Caco-2 (cell line): ENCODE data around the gene GRIA3. TPM values are rescaled to one million over a fixed set of nuclear protein-coding genes. Genes with fewer than 3 reads are reported as not detected.

Source experiments
- BruUV-seq: library from RNA; stranded (reverse); fragments of 400-500 nt; replicated peaks from 2 replicates; lab custom pipeline; 2021; lab: Mats Ljungman, UMichigan
- CTCF ChIA-PET: fragments of 300-600 bp; sonication (Branson Sonifier 250); formaldehyde crosslinking; loops from one replicate; lab custom pipeline; 2022; ENCODE audit warnings: antibody characterized with exemption; lab: Charles Lee
- POLR2A ChIA-PET: fragments of 300-600 bp; sonication (Branson Sonifier 250); formaldehyde crosslinking; loops from one replicate; lab custom pipeline; 2022; ENCODE audit warnings: antibody characterized with exemption; lab: Charles Lee
- DNase-seq, 2 experiments: peaks; one replicate each; pipeline versions ENCODE4 v3.0.0 to v3.0.0-alpha.2; 2020 to 2022
- H3K27me3 ChIP-seq: replicated peaks from 2 replicates; pipeline ENCODE4 v1.6.0; 2011; ENCODE audit warnings: low read length; ENCODE audit not compliant: control insufficient read depth, insufficient read depth
- H3K36me3 ChIP-seq: 2 replicates; pipeline ENCODE4 v1.5.1; 2011; ENCODE audit warnings: low read length; ENCODE audit not compliant: control insufficient read depth, insufficient read depth
- H3K4me1 ChIP-seq: fragments of 250-450 bp; sonication (Bioruptor Pico); 2 replicates; pipeline ENCODE4 v1.5.1; 2020; ENCODE audit warnings: mild to moderate bottlenecking
- H3K4me3 ChIP-seq: 2 replicates; pipeline ENCODE4 v1.5.1; 2011; ENCODE audit warnings: low read depth, mild to moderate bottlenecking, control low read depth, low read length
- H3K9me3 ChIP-seq: fragments of 250-450 bp; sonication (Bioruptor Pico); 2 replicates; pipeline ENCODE4 v1.5.1; 2020; ENCODE audit warnings: mild to moderate bottlenecking, moderate library complexity
- H3K27ac Mint-ChIP-seq: one replicate; pipeline ENCODE4 v1.8.0; 2022; ENCODE audit warnings: mixed read lengths; ENCODE audit not compliant: unreplicated experiment
- H3K27me3 Mint-ChIP-seq: one replicate; pipeline ENCODE4 v1.8.0; 2022; ENCODE audit warnings: mixed read lengths; ENCODE audit not compliant: insufficient read depth, unreplicated experiment
- H3K36me3 Mint-ChIP-seq: one replicate; pipeline ENCODE4 v1.8.0; 2022; ENCODE audit warnings: mild to moderate bottlenecking, mixed read lengths; ENCODE audit not compliant: insufficient read depth, unreplicated experiment
- H3K4me1 Mint-ChIP-seq: one replicate; pipeline ENCODE4 v1.8.0; 2022; ENCODE audit warnings: low read depth, mixed read lengths; ENCODE audit not compliant: unreplicated experiment
- H3K4me3 Mint-ChIP-seq: one replicate; pipeline ENCODE4 v1.8.0; 2022; ENCODE audit warnings: mild to moderate bottlenecking, moderate library complexity, mixed read lengths; ENCODE audit not compliant: unreplicated experiment
- H3K9me3 Mint-ChIP-seq: one replicate; pipeline ENCODE4 v1.8.0; 2022; ENCODE audit warnings: mixed read lengths; ENCODE audit not compliant: unreplicated experiment
- intact Hi-C: fragments of 100-400 bp; cut with micrococcal nuclease; formaldehyde crosslinking; loops from one replicate; pipeline ENCODE4 v1.10.0; 2022; ENCODE audit not compliant: unreplicated experiment
- total RNA-seq: library from RNA; stranded (reverse); gene quantifications from 2 replicates; pipeline ENCODE4 v1.2.3, GENCODE V29; 2022
- TF ChIP-seq, protein P1 (sequence below), 2 experiments: fragments of 200-600 bp in 1 of 2; IDR thresholded peaks; 1 replicate in 1 of 2; 2 replicates in 1 of 2; pipeline versions ENCODE4 v1.5.1 to v1.8.0; 2011 to 2022; ENCODE audit warnings: antibody characterized with exemption in 1 of 2, control low read depth in 1 of 2, inconsistent platforms in 1 of 2, low read depth in 1 of 2, low read length in 1 of 2, mild to moderate bottlenecking in 1 of 2, moderate library complexity in 1 of 2; ENCODE audit not compliant: insufficient read depth in 1 of 2, severe bottlenecking in 1 of 2, unreplicated experiment in 1 of 2

Gene GRIA3
- total RNA-seq, 1 experiment from 2014 or later = not detected

DNA sequence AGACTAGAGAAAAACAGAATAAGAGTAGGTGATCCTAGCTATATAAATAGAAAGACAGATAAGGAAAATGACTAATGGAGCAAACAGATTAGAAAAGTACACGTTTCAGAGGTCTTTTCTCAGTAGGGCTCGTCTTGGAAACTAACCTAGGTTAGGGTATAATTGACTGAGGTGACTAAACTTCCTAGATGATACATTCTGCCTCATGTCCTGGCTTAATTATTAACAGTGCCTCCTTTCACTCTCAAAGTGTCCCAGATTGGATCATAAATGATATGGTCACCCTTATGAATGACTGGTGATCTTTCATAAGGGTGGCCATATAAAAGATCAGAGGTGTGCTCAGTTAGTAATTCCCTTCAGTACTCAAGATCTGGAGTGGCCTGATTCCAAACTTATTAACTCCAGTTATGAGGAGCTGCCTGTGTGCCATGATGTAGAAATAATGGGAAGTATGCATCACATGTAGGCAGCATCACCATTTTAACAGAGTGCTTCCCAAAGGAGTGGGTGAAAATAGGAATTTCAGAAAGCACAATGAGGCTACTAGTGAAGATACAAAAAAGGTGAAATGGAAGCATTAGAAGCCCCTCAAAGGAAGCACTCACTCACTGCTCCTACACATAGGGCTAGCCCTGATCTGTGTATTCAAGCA is 14.7 kb upstream of the GRIA3 start:
- no peaks in the 10 kb centered on the region for H3K27me3 ChIP-seq
- no peak for DNase-seq
- H3K4me1 ChIP-seq = peaks cover 10% of the 10 kb centered on the region
- peaks cover 9% of the 10 kb centered on the region for H3K4me1 Mint-ChIP-seq
- ChIA-PET CTCF (no interaction called here), POLR2A (no interaction called here)
- TF ChIP-seq, protein P1, sequence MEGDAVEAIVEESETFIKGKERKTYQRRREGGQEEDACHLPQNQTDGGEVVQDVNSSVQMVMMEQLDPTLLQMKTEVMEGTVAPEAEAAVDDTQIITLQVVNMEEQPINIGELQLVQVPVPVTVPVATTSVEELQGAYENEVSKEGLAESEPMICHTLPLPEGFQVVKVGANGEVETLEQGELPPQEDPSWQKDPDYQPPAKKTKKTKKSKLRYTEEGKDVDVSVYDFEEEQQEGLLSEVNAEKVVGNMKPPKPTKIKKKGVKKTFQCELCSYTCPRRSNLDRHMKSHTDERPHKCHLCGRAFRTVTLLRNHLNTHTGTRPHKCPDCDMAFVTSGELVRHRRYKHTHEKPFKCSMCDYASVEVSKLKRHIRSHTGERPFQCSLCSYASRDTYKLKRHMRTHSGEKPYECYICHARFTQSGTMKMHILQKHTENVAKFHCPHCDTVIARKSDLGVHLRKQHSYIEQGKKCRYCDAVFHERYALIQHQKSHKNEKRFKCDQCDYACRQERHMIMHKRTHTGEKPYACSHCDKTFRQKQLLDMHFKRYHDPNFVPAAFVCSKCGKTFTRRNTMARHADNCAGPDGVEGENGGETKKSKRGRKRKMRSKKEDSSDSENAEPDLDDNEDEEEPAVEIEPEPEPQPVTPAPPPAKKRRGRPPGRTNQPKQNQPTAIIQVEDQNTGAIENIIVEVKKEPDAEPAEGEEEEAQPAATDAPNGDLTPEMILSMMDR (IDR thresholded peaks at IDR 0.05; ENCODE audit: insufficient read depth in 1 of 2, low read depth in 1 of 2, low read length in 1 of 2, severe bottlenecking in 1 of 2, unreplicated experiment in 1 of 2) = no peak
- no peak overlapping the region for H3K4me3 ChIP-seq
- H3K9me3 Mint-ChIP-seq = peaks cover 17% of the 10 kb centered on the region
- no peak overlapping the region for H3K4me3 Mint-ChIP-seq
- H3K9me3 ChIP-seq = no peaks in the 10 kb centered on the region
- H3K27me3 Mint-ChIP-seq = peaks cover 14% of the 10 kb centered on the region
- intact Hi-C loops = no loop called here
- no peaks in the 10 kb centered on the region for H3K36me3 ChIP-seq
- no peaks in the 10 kb centered on the region for H3K36me3 Mint-ChIP-seq
- BruUV-seq = no TSS peak
- H3K27ac Mint-ChIP-seq = no peak overlapping the region

DNA sequence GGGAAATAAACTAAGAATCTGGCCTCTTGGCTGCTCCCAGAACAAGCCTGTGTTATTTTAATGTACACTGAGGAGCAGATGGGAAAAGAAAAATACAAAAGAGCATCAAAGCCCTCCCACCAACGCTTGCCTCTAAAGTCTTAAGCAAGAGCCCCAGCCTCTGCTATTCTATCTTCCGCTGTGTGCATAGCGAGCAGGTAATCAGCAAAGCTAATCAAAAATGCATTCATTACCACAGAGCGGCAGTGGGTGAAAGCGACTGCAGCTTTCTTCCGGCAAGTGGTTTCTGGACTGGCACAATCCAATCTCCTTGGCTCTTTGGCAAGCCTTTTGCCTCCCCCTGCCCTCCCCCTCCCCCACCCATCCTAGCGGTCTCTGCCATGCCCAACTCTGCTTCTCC is 13.5 kb upstream of the GRIA3 start:
- no TSS peak for BruUV-seq
- TF ChIP-seq, protein P1 (IDR thresholded peaks at IDR 0.05; ENCODE audit: insufficient read depth in 1 of 2, low read depth in 1 of 2, low read length in 1 of 2, severe bottlenecking in 1 of 2, unreplicated experiment in 1 of 2) = no peak
- no peaks in the 10 kb centered on the region for H3K9me3 ChIP-seq
- no peaks in the 10 kb centered on the region for H3K27me3 ChIP-seq
- Mint-ChIP-seq H3K36me3 (no peaks in the 10 kb centered on the region), H3K4me1 (peaks cover 9% of the 10 kb centered on the region), H3K27me3 (peaks cover 9% of the 10 kb centered on the region), H3K27ac (no peak overlapping the region), H3K9me3 (peaks cover 17% of the 10 kb centered on the region), H3K4me3 (no peak overlapping the region)
- intact Hi-C loops = loop anchor here (10.0 kb wide), 1 partner anchor 254 kb away; no protein-coding TSS in a partner anchor
- no peak for DNase-seq
- H3K36me3 ChIP-seq = no peaks in the 10 kb centered on the region
- no peak overlapping the region for H3K4me3 ChIP-seq
- H3K4me1 ChIP-seq = peaks cover 10% of the 10 kb centered on the region
- ChIA-PET POLR2A (no interaction called here), CTCF (no interaction called here)

DNA sequence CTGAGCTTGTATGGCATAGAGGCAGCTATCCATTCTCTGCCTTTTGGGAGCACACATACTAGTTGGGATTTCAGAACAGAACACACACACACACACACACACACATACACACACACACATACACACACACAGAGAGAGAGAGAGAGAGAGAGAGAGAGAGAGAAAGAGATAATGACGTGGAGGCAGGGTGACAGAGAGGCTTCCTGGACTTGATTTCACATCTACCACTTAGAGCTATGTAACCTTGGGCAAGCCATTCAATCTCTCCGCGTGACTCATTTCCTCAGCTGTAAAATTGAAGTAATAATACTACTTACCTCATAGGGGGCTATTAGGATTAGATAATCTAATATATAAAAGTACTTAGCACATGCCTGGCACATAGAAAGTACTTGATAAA is 12.3 kb upstream of the GRIA3 start:
- CTCF ChIA-PET = no interaction called here
- BruUV-seq = no TSS peak
- intact Hi-C loops = loop anchor here (10.0 kb wide), 1 partner anchor 253 kb away; no protein-coding TSS in a partner anchor
- Histone ChIP-seq H3K9me3 (no peaks in the 10 kb centered on the region), H3K27me3 (no peaks in the 10 kb centered on the region), H3K36me3 (no peaks in the 10 kb centered on the region), H3K4me1 (peaks cover 10% of the 10 kb centered on the region), H3K4me3 (no peak overlapping the region)
- no peak for DNase-seq
- no peak overlapping the region for H3K4me3 Mint-ChIP-seq
- POLR2A ChIA-PET = no interaction called here
- H3K27me3 Mint-ChIP-seq = peaks cover 2% of the 10 kb centered on the region
- no peaks in the 10 kb centered on the region for H3K36me3 Mint-ChIP-seq
- H3K9me3 Mint-ChIP-seq = peaks cover 8% of the 10 kb centered on the region
- no peak overlapping the region for H3K27ac Mint-ChIP-seq
- TF ChIP-seq, protein P1 (IDR thresholded peaks at IDR 0.05; ENCODE audit: insufficient read depth in 1 of 2, low read depth in 1 of 2, low read length in 1 of 2, severe bottlenecking in 1 of 2, unreplicated experiment in 1 of 2) = no peak
- peaks cover 9% of the 10 kb centered on the region for H3K4me1 Mint-ChIP-seq
